Endothelial cell of umbilical vein (primary cell): Measurements from ENCODE around the gene MOB3A. TPM values are rescaled to one million over a fixed set of nuclear protein-coding genes. Genes with fewer than 3 reads are reported as not detected.

Experiments used
- BruUV-seq: library from RNA; stranded (reverse); fragments of 400-500 nt; replicated peaks from 2 replicates; lab custom pipeline; 2021; lab: Mats Ljungman, UMichigan
- CTCF ChIA-PET: fragments of 300-600, 350-600 bp; sonication (Branson Sonifier 250); formaldehyde crosslinking; loops from one replicate; lab custom pipeline; 2021; ENCODE audit warnings: antibody characterized with exemption, inconsistent platforms; lab: Charles Lee
- POLR2A ChIA-PET: fragments of 300-600, 350-600 bp; sonication (Branson Sonifier 250); formaldehyde crosslinking; loops from one replicate; lab custom pipeline; 2021; ENCODE audit warnings: antibody characterized with exemption, inconsistent platforms; lab: Charles Lee
- DNase-seq: peaks from one replicate; pipeline ENCODE4 v3.0.0-alpha.2; 2011; ENCODE audit warnings: low read depth, low spot score
- FAIRE-seq: peaks from 2 replicates; lab custom pipeline; 2011; peaks lifted over from hg19 to GRCh38; lab: Jason Lieb, UNC
- H2AFZ ChIP-seq: 2 replicates; pipeline ENCODE4 v1.6.0; 2012; ENCODE audit warnings: low read depth, low read length, control low read depth, inconsistent platforms
- H3K27ac ChIP-seq: 2 replicates; pipeline ENCODE4 v1.5.1; 2011; ENCODE audit warnings: low read depth, mild to moderate bottlenecking, control low read depth, low read length, moderate library complexity; ENCODE audit not compliant: insufficient read depth
- H3K27me3 ChIP-seq, 2 experiments: 2 replicates each; pipeline versions ENCODE4 v1.6.0 to v1.6.1; 2011; ENCODE audit warnings: low read length in 2 of 2, mixed read lengths in 1 of 2; ENCODE audit not compliant: control insufficient read depth in 2 of 2, insufficient read depth in 2 of 2
- H3K36me3 ChIP-seq, 2 experiments: 2 replicates in 1 of 2; 3 replicates in 1 of 2; pipeline ENCODE4 v1.5.1; 2011; ENCODE audit warnings: low read length in 2 of 2, mild to moderate bottlenecking in 1 of 2, moderate library complexity in 1 of 2; ENCODE audit not compliant: control insufficient read depth in 2 of 2, insufficient read depth in 2 of 2; ENCODE audit errors: extremely low read depth in 1 of 2
- H3K4me1 ChIP-seq: 3 replicates; pipeline ENCODE4 v1.5.1; 2011; ENCODE audit warnings: mild to moderate bottlenecking, low read length; ENCODE audit not compliant: control insufficient read depth, insufficient read depth; ENCODE audit errors: extremely low read depth
- H3K4me2 ChIP-seq: 2 replicates; pipeline ENCODE4 v1.6.1; 2011; ENCODE audit warnings: low read length, control low read depth, mixed read lengths; ENCODE audit not compliant: insufficient read depth
- H3K4me3 ChIP-seq, 3 experiments: fragments of 200-600 bp in 1 of 3; sonication (generic), shearing (Covaris generic) in 1 of 3; replicated peaks in 1 of 3; 2 replicates each; pipeline ENCODE4 v1.5.1; 2011 to 2016; ENCODE audit warnings: control low read depth in 3 of 3, low read length in 3 of 3, mild to moderate bottlenecking in 2 of 3, inconsistent platforms in 1 of 3, low read depth in 1 of 3, moderate library complexity in 1 of 3; ENCODE audit not compliant: insufficient read depth in 1 of 3
- H3K79me2 ChIP-seq: 2 replicates; pipeline ENCODE4 v1.6.0; 2012; ENCODE audit warnings: low read length, inconsistent platforms; ENCODE audit not compliant: control insufficient read depth, insufficient read depth
- H3K9ac ChIP-seq: replicated peaks from 2 replicates; pipeline ENCODE3; 2011; ENCODE audit warnings: low read length, control low read depth; ENCODE audit not compliant: insufficient read depth; ENCODE audit errors: extremely low read depth
- H3K9me1 ChIP-seq: replicated peaks from 3 replicates; pipeline ENCODE4 v1.6.0; 2011; ENCODE audit warnings: mild to moderate bottlenecking, low read length; ENCODE audit not compliant: control insufficient read depth, insufficient read depth; ENCODE audit errors: extremely low read depth
- H3K9me3 ChIP-seq: replicated peaks from 2 replicates; pipeline ENCODE4 v1.5.1; 2012; ENCODE audit warnings: low read length, inconsistent platforms; ENCODE audit not compliant: control insufficient read depth, insufficient read depth
- H4K20me1 ChIP-seq: replicated peaks from 2 replicates; pipeline ENCODE3; 2011; ENCODE audit warnings: mild to moderate bottlenecking, low read length; ENCODE audit not compliant: control insufficient read depth, insufficient read depth; ENCODE audit errors: extremely low read depth
- CTCF ChIP-seq, 2 donors: IDR thresholded peaks; 1 replicate in 1 of 2; 2 replicates in 1 of 2; pipeline ENCODE4 v1.5.1; 2011; ENCODE audit warnings: low read length in 2 of 2, mild to moderate bottlenecking in 2 of 2, moderate library complexity in 2 of 2, control low read depth in 1 of 2, inconsistent platforms in 1 of 2, low read depth in 1 of 2; ENCODE audit not compliant: insufficient read depth in 1 of 2; ENCODE audit errors: extremely low read depth in 1 of 2
- EZH2 ChIP-seq: IDR thresholded peaks from 2 replicates; pipeline ENCODE4 v1.6.1; 2012; ENCODE audit warnings: borderline replicate concordance, low read depth, mild to moderate bottlenecking, moderate library complexity, low read length, inconsistent platforms; ENCODE audit not compliant: severe bottlenecking
- FOS ChIP-seq: IDR thresholded peaks from 2 replicates; pipeline ENCODE4 v1.6.1; 2011; ENCODE audit warnings: mild to moderate bottlenecking, low read length, moderate library complexity, borderline replicate concordance; ENCODE audit not compliant: insufficient read depth
- GATA2 ChIP-seq: IDR thresholded peaks from 2 replicates; pipeline ENCODE4 v1.7.0; 2011; ENCODE audit warnings: low read depth, mild to moderate bottlenecking, moderate library complexity, mixed read lengths, low read length; ENCODE audit not compliant: insufficient read length, insufficient read depth
- JUN ChIP-seq: IDR thresholded peaks from 2 replicates; pipeline ENCODE4 v1.6.1; 2011; ENCODE audit warnings: borderline replicate concordance, low read depth; ENCODE audit not compliant: insufficient read length, insufficient read depth
- MYC ChIP-seq: IDR thresholded peaks from one replicate; pipeline ENCODE4 v1.6.1; 2011; ENCODE audit warnings: mild to moderate bottlenecking, low read depth, low read length
- POLR2A ChIP-seq: IDR thresholded peaks from 2 replicates; pipeline ENCODE4 v1.6.1; 2012; ENCODE audit warnings: low read depth, mild to moderate bottlenecking, control low read depth, low read length
- POLR2AphosphoS5 ChIP-seq: IDR thresholded peaks from 2 replicates; pipeline ENCODE4 v1.6.1; 2012; ENCODE audit warnings: low read depth, mild to moderate bottlenecking, control low read depth, low read length, moderate library complexity; ENCODE audit not compliant: insufficient read depth
- dilution Hi-C: fragments of 300-500 bp; cut with MboI; formaldehyde crosslinking; loops from one replicate; pipeline ENCODE4 v1.15.0; 2019; ENCODE audit warnings: low sequenced_read_pairs; ENCODE audit not compliant: extremely low pct_ligation_motif_present
- intact Hi-C: fragments of 100-400 bp; cut with micrococcal nuclease; formaldehyde crosslinking; loops from one replicate; pipeline ENCODE4 v1.10.0; 2022
- polyA plus RNA-seq, 4 experiments: library from polyadenylated mRNA; depleted of rRNA in 3 of 4; stranded (reverse) in 3 of 4; unstranded in 1 of 4; fragments of >200 nt; gene quantifications; 2 replicates each; pipeline versions ENCODE4 v1.2.1 to v1.2.3, GENCODE V29; 2011 to 2012; ENCODE audit warnings: missing spikeins in 1 of 4
- total RNA-seq: library from RNA; stranded (reverse); gene quantifications from 2 replicates; pipeline ENCODE4 v1.2.3, GENCODE V29; 2021
- TF ChIP-seq, protein P1 (sequence below): IDR thresholded peaks from 2 replicates; pipeline ENCODE4 v1.6.1; 2011; ENCODE audit not compliant: insufficient read depth, insufficient read length

Gene MOB3A
- total and polyA plus RNA-seq, 2 donors (not counting 3 experiments of a cell fraction or from before 2014, with no cell fraction given) = 46.5 to 59.7 TPM

DNA sequence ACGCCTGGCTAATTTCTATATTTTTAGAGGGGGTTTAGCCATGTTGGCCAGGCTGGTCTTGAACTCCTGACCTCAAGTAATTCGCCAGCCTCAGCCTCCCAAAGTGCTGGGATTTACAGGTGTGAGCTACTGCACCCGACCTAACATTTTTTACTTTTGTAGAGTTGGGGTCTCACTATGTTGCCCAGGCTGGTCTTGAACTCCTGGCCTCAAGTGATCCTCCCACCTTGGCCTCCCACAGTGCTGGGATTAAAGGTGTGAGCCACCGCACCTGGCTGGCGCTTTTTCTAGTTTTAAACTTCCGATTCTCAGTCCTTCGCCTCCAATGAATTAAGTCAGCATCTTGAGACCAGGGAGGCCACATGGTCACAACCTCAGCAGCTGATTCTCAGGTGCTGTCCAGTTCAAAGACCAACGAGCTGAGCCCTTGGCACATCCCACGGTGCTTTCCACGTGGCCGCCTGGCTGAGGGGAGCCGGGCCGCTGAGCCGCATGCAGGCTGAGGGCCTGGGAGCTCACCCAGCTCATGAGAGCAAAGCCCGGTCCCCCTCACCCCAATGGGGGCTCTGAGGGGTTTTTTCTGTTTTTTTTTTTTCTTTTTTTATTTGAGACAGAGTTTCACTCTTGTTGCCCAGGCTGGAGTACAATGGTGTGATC lies 46.2 kb upstream of the MOB3A start:
- H3K4me2 ChIP-seq = no peak overlapping the region
- TF ChIP-seq MYC = no peak
- TF ChIP-seq GATA2 = no peak
- TF ChIP-seq, protein P1, sequence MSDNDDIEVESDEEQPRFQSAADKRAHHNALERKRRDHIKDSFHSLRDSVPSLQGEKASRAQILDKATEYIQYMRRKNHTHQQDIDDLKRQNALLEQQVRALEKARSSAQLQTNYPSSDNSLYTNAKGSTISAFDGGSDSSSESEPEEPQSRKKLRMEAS = no peak
- no peak for TF ChIP-seq JUN
- no peak for TF ChIP-seq EZH2
- TF ChIP-seq POLR2A = no peak
- TF ChIP-seq CTCF (IDR thresholded peaks at IDR 0.05; ENCODE audit: extremely low read depth in 1 of 2, insufficient read depth in 1 of 2, low read depth in 1 of 2, low read length in 2 of 2) = no peak
- no peak for TF ChIP-seq FOS
- TF ChIP-seq POLR2AphosphoS5 = no peak
- intact Hi-C loops = no loop called here
- no peaks in the 10 kb centered on the region for H4K20me1 ChIP-seq
- ChIA-PET CTCF (no interaction called here), POLR2A (no interaction called here)
- H3K4me3 ChIP-seq = no peak overlapping the region
- FAIRE-seq (no peak), DNase-seq (no peak)
- H3K9ac ChIP-seq = no peak overlapping the region
- no peaks in the 10 kb centered on the region for H3K27me3 ChIP-seq
- no peaks in the 10 kb centered on the region for H3K4me1 ChIP-seq
- no peak overlapping the region for H3K27ac ChIP-seq
- dilution Hi-C loops = no loop called here
- H3K9me3 ChIP-seq = no peaks in the 10 kb centered on the region
- peaks cover 86% of the 10 kb centered on the region for H3K79me2 ChIP-seq
- no TSS peak for BruUV-seq
- H2AFZ ChIP-seq = no peak overlapping the region
- H3K9me1 ChIP-seq = no peaks in the 10 kb centered on the region
- H3K36me3 ChIP-seq = peaks cover 3 to 30% of the 10 kb centered on the region in 2 experiments
